ENCODE measurements around the gene HOXD10.

DNA sequence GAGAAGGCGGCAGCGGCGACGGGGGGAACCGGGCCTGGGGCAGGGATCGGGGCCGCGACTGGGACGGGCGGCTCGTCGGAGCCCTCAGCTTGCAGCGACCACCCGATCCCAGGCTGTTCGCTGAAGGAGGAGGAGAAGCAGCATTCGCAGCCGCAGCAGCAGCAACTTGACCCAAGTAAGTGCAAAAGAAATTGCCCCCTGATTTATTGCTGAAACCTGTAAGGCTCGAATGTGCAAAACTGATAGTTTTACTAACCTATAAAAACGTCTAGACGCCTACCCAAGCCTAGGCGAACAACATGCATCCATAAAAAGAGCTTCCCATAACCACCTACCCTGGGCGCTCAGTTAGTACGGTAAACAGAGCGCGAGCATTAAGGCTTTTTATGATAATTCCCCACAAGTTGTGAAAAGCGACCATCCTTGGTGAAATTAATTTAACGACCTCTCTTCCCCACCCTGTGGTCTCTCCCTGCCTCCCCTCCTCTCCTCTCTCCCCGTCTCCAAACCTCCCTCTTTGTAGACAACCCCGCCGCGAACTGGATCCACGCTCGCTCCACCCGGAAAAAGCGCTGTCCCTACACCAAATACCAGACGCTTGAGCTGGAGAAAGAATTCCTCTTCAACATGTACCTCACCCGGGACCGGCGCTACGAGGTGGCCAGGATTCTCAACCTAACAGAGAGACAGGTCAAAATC, 7.0 kb downstream of the HOXD10 start:
- TF ChIP-seq, protein P1, sequence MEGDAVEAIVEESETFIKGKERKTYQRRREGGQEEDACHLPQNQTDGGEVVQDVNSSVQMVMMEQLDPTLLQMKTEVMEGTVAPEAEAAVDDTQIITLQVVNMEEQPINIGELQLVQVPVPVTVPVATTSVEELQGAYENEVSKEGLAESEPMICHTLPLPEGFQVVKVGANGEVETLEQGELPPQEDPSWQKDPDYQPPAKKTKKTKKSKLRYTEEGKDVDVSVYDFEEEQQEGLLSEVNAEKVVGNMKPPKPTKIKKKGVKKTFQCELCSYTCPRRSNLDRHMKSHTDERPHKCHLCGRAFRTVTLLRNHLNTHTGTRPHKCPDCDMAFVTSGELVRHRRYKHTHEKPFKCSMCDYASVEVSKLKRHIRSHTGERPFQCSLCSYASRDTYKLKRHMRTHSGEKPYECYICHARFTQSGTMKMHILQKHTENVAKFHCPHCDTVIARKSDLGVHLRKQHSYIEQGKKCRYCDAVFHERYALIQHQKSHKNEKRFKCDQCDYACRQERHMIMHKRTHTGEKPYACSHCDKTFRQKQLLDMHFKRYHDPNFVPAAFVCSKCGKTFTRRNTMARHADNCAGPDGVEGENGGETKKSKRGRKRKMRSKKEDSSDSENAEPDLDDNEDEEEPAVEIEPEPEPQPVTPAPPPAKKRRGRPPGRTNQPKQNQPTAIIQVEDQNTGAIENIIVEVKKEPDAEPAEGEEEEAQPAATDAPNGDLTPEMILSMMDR (IDR thresholded peaks at IDR 0.05; ENCODE audit: low read depth, low read length, missing input control) = no peak
- TF ChIP-seq TAF1 (conservative IDR thresholded peaks at IDR 0.05) = no peak
- TF ChIP-seq, protein P2, sequence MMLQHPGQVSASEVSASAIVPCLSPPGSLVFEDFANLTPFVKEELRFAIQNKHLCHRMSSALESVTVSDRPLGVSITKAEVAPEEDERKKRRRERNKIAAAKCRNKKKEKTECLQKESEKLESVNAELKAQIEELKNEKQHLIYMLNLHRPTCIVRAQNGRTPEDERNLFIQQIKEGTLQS (IDR thresholded peaks at IDR 0.05) = no peak
- TF ChIP-seq, protein P3, sequence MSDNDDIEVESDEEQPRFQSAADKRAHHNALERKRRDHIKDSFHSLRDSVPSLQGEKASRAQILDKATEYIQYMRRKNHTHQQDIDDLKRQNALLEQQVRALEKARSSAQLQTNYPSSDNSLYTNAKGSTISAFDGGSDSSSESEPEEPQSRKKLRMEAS (IDR thresholded peaks at IDR 0.05) = no peak
- TF ChIP-seq, protein P4, sequence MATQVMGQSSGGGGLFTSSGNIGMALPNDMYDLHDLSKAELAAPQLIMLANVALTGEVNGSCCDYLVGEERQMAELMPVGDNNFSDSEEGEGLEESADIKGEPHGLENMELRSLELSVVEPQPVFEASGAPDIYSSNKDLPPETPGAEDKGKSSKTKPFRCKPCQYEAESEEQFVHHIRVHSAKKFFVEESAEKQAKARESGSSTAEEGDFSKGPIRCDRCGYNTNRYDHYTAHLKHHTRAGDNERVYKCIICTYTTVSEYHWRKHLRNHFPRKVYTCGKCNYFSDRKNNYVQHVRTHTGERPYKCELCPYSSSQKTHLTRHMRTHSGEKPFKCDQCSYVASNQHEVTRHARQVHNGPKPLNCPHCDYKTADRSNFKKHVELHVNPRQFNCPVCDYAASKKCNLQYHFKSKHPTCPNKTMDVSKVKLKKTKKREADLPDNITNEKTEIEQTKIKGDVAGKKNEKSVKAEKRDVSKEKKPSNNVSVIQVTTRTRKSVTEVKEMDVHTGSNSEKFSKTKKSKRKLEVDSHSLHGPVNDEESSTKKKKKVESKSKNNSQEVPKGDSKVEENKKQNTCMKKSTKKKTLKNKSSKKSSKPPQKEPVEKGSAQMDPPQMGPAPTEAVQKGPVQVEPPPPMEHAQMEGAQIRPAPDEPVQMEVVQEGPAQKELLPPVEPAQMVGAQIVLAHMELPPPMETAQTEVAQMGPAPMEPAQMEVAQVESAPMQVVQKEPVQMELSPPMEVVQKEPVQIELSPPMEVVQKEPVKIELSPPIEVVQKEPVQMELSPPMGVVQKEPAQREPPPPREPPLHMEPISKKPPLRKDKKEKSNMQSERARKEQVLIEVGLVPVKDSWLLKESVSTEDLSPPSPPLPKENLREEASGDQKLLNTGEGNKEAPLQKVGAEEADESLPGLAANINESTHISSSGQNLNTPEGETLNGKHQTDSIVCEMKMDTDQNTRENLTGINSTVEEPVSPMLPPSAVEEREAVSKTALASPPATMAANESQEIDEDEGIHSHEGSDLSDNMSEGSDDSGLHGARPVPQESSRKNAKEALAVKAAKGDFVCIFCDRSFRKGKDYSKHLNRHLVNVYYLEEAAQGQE (IDR thresholded peaks at IDR 0.05) = no peak
- no peak for TF ChIP-seq RAD21 (IDR thresholded peaks at IDR 0.05)
- no peak for TF ChIP-seq EGR1 (IDR thresholded peaks at IDR 0.05; ENCODE audit: low read depth in 2 of 2)
- TF ChIP-seq YY1 (IDR thresholded peaks at IDR 0.05) = no peak
- TF ChIP-seq, protein P5, sequence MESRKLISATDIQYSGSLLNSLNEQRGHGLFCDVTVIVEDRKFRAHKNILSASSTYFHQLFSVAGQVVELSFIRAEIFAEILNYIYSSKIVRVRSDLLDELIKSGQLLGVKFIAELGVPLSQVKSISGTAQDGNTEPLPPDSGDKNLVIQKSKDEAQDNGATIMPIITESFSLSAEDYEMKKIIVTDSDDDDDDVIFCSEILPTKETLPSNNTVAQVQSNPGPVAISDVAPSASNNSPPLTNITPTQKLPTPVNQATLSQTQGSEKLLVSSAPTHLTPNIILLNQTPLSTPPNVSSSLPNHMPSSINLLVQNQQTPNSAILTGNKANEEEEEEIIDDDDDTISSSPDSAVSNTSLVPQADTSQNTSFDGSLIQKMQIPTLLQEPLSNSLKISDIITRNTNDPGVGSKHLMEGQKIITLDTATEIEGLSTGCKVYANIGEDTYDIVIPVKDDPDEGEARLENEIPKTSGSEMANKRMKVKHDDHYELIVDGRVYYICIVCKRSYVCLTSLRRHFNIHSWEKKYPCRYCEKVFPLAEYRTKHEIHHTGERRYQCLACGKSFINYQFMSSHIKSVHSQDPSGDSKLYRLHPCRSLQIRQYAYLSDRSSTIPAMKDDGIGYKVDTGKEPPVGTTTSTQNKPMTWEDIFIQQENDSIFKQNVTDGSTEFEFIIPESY (IDR thresholded peaks at IDR 0.05) = no peak
